SK-MEL-5 (cell line): ENCODE measurements around the gene ARID2. TPM values are rescaled to one million over a fixed set of nuclear protein-coding genes. Genes with fewer than 3 reads are reported as not detected.

Experiments
- DNase-seq: peaks from one replicate; pipeline ENCODE4 v3.0.0-alpha.2; 2016; ENCODE audit warnings: low read depth, low spot score
- in situ Hi-C: cut with HindIII; loops from 2 replicates; pipeline ENCODE4 v1.10.0; 2016; ENCODE audit warnings: low sequenced_read_pairs, high pct_unique_total_duplicates, low pct_unique_long_range_greater_than_20kb
- polyA plus RNA-seq, 2 experiments: library from polyadenylated mRNA; depleted of rRNA; stranded (reverse); fragments of >200 nt; gene quantifications; 2 replicates each; pipeline ENCODE4 v1.2.3, GENCODE V29; 2015
- total RNA-seq: library from RNA; depleted of rRNA; stranded (reverse); fragments of >200 nt; shearing (Covaris generic); gene quantifications from 2 replicates; pipeline ENCODE4 v1.2.3, GENCODE V29; 2014; rRNA removed

Gene ARID2, protein sequence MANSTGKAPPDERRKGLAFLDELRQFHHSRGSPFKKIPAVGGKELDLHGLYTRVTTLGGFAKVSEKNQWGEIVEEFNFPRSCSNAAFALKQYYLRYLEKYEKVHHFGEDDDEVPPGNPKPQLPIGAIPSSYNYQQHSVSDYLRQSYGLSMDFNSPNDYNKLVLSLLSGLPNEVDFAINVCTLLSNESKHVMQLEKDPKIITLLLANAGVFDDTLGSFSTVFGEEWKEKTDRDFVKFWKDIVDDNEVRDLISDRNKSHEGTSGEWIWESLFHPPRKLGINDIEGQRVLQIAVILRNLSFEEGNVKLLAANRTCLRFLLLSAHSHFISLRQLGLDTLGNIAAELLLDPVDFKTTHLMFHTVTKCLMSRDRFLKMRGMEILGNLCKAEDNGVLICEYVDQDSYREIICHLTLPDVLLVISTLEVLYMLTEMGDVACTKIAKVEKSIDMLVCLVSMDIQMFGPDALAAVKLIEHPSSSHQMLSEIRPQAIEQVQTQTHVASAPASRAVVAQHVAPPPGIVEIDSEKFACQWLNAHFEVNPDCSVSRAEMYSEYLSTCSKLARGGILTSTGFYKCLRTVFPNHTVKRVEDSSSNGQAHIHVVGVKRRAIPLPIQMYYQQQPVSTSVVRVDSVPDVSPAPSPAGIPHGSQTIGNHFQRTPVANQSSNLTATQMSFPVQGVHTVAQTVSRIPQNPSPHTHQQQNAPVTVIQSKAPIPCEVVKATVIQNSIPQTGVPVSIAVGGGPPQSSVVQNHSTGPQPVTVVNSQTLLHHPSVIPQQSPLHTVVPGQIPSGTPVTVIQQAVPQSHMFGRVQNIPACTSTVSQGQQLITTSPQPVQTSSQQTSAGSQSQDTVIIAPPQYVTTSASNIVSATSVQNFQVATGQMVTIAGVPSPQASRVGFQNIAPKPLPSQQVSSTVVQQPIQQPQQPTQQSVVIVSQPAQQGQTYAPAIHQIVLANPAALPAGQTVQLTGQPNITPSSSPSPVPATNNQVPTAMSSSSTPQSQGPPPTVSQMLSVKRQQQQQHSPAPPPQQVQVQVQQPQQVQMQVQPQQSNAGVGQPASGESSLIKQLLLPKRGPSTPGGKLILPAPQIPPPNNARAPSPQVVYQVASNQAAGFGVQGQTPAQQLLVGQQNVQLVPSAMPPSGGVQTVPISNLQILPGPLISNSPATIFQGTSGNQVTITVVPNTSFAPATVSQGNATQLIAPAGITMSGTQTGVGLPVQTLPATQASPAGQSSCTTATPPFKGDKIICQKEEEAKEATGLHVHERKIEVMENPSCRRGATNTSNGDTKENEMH (N-terminal part only)
- 21.9 and 26.6 TPM in 2 replicates for total RNA-seq
- polyA plus RNA-seq (2015; cell fraction: cytosol; rRNA removed) = 10.5 and 15.6 TPM in 2 replicates
- 20.7 and 22.2 TPM in 2 replicates for polyA plus RNA-seq (2015; cell fraction: nucleus; rRNA removed)

DNA sequence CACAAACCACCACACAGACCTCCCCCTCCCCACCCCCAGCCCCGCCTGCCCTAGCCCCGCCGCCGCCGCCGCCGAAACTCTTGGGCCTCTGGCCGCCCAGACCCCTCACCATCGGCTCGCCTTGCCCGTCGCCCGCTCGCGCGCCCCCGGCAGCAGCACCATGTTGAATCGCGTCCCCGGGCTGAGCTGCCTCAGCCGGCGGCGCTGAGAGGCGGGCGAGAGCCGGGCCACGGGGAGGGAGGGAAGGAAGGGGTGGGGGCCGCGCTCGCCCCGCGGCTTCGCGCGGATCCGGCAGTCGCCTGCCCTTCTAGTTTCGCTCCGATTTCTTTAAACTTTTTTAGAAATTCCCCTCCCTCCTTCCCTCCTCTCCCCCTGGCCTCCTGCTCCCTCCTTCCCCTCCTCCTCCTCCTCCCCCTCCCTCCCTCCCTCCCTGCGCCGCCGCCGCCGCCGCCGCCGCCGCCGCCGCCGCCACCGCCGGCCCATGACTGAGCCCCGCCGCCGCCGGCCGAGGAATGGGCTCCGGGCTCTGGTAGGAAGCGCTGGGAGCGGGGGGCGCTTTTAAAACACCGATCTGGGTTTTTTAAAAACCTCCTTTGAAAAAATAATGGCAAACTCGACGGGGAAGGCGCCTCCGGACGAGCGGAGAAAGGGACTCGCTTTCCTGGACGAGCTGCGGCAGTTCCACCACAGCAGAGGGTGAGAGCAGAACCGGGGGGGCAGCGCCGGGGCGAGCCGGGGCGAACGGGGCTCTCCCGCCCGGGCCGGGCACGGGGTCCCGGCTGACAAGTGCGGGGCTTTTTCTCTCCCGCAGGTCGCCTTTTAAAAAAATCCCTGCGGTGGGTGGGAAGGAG lies at the start of gene ARID2:
Gene ARID2, plus strand, starts transcription at position 474 of the 851 bp plus-strand sequence. Its CDS starts 131 bp downstream, at position 605.
- peak; percentile 67 for DNase-seq
- in situ Hi-C loops = no loop called here

DNA sequence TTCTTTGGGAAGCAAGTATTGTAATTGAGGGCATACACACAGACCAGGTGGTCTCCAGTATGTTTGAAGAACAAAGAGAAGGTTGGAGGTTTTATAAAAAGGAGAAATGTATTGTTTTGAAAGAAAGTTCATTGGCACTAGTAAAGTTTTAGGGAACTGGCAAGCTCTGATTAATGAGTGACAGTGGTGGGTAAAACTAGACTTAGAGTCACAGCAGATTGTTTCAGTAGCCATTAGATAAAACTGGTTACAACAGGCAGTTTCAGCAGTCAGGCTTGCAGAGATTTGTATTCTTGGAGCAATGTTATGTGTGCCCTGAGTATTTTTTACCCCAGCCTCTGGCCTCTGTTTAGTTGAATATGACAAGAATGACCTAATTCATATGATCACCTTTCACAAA lies 49.1 kb upstream of the ARID2 start:
- in situ Hi-C loops = no loop called here
- DNase-seq = no peak

DNA sequence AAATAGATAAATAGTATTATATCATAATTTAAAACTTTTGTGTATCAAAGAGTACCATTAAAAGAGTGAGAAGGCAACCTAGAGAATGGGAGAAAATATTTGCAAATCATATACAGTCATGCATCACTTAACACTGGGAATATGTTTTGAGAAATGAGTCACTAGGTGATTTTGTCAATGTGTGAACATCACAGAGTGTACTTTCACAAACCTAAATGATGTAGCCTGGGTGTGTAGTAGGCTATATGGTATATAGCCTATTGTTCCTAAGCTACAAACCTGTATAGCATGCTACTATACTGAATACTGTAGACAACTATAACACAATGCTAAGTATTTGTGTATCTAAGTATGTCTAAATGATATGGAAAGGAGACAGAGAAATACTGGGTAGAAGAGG lies 48.0 kb upstream of the ARID2 start:
- in situ Hi-C loops = no loop called here
- no peak for DNase-seq

DNA sequence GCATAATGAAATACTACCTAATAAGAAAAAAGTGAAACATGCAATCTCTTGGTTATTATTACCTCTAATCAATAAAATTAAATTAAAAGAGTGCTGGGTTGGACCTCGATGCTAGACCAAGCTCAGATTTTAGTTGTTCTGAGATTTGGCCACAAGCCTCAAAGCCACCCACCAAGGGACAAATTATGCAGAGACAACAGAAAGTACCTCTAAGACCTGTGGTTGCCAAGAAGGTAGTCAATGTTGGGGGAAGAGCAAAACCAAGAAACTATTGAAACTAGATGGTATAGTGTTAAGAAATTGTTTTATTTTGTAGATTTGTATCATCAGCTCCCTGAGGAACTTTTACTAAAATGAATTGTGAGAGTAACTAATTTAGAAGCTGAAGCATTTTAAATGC lies 43.8 kb upstream of the ARID2 start:
- no peak for DNase-seq
- in situ Hi-C loops = no loop called here

DNA sequence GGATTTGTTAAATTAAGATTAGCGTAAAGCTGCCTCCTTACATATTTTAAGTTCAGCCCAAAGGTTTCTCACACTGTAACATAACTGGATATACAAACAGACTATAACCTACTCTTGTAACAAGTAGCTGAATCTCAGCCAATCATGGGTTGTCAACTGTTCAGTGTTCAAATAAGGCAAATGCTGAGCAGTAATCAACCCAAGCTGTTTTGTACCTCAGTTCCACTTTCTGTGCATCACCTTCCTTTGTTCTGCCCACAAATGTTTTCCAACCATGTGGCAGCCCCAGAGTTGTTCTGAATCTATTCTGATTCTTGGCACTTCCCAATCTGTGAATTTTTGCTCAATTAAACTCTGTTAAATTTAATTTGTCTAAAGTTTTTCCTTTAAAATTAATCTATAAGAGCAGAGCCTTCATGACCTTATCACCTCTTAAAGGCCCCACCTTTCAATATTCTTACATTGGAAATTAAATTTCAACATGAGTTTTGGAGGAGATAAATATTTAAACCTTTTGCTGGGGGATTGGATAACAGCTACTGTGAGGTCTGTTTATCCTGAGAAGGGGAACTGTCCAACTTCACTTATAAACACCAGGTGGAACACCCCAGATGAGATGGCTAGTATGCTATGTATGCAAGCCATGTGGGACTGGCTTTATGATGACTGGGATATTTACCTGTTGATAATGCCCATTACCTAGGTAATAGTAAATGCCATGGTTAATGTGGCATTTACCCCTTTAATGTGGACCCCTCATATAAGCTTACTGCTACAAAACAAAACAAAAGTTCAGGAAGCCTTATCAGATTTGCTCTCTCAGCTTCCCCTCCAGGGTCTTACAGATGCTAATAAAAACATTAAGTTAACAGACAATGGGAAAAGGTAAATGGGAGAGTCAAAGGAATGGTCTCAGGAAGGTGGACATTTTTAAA lies 42.2 kb upstream of the ARID2 start:
- in situ Hi-C loops = no loop called here
- DNase-seq = no peak

DNA sequence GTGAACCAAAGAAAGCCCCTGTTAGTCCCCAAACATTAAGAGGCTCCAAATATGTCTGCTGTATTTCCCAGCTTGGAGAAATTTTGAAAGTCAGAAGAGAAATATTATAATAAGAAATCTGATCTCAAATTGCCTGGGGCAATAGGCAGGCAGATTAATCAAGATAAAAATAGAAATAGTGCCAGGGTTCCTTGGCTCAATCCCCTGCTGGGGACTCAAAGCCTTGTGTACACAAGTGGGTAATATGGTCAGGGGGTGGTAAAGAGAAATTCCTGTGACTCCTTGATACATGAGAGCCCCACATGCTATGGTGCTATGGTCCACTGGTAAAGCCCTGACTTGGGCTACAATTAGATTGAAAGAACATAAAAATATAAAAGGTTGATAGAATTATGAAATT lies 41.3 kb upstream of the ARID2 start:
- in situ Hi-C loops = no loop called here
- DNase-seq = no peak

DNA sequence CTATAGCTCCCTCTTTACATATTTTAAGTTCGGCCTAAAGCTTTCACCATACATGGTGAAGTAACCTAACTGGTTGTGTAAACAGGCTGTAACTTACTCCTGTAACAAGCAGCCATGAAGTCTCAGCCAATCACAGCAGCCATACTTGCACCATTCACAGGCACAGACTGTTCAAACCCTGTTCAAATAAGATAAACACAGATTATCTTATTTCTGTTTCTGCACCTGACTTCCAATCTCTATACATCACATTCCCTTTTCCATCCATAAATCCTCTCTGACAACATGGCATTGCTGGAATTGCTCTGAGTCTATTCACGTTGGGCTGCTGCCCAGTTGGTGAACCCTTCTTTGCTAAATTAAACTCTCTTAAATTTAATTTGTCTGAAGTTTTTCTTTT lies 34.5 kb upstream of the ARID2 start:
- in situ Hi-C loops = no loop called here
- no peak for DNase-seq

DNA sequence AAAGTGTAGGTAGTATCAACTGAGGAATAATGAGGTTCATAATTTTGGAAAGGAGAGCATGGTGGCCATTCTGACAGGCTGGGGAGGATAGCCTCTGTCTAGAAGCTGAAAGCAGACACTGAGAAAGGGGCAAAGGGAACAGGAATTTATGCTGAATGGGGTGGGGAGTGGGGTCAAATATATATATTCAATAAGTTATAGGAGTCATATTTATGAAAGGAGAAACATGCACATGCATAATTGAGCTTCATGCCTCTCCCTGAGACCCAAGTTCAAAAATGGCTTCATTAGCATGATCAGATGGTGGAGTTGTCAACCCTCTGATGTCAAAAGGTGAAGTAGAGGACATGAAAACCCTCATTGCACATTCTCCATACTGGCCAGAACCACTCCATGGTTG lies 33.9 kb upstream of the ARID2 start:
- in situ Hi-C loops = no loop called here
- DNase-seq = no peak

DNA sequence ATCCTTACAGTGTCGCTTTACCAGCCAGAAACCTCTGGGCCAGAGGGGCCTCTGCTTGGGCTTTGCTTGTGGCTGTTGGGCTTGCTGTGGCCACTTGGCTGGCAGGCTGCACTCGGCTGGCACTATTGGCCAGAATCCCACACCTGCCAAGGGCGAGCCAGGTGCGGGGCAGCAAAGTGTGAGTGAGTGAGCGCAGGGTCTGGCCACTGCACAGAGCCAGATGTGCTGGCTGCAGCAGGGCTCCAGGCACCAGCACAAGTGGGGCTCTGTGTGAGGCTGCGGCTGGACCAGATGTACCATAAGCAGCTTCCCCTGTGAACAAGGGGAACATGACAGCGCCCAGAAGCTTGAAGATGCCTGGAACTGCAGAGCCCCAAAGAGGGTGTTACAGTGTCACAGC lies 33.5 kb upstream of the ARID2 start:
- DNase-seq = no peak
- in situ Hi-C loops = no loop called here

DNA sequence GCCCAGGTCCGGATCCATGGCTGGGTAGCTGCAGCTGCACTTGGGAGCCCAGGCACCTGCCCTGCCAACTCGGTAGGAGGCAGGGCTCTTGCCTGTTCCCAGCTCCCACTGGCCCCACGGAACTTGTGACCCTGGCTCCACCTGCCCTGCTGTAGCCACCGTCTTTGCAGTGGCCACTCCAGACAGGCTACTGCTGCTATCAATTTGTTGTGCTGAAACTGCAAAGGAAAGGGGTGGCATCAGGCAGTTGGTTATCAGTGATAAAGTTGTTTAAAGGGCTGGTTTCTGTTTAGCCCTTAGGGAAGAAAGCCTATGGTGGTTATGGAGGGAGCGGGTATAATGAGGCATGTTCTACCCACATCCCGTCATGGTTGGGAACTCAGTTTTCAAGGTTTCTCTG lies 32.1 kb upstream of the ARID2 start:
- in situ Hi-C loops = no loop called here
- no peak for DNase-seq

DNA sequence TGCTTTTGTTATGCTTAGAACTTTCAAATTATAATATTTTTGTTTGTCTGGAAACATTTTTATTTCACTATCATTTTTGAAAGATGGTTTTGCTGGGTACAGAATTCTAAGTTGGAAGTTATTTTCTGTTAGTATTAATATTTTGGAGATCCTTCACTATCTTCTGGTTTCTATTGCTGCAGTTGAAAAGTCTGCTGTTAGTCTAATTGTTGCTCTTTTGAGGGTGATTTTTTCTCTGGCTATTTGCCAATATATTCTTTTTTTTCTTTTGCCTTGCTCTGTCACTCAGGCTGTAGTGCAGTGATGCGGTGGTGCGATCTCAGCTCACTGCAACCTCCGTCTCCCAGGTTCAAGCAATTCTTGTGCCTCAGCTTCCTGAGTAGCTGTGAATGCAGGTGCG lies 28.2 kb upstream of the ARID2 start:
- DNase-seq = no peak
- in situ Hi-C loops = no loop called here

DNA sequence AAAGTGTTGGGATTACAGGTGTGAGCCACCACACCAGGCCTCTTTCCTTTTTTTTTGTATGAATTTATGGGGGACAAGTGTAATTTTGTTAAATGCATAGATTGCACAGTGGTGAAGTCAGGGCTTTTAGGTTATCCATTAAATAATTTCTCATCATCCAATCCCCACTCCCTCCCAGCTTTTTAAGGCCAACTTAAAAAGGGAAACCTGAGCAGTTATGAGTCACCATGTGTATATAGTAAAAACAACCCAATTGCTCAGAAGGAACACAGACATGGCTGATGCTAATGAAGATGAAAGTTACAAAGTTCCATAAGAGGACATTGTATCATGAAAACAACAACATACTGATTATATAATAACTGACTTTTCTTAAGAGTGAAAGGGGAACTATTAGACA lies 25.6 kb upstream of the ARID2 start:
- in situ Hi-C loops = no loop called here
- DNase-seq = no peak

DNA sequence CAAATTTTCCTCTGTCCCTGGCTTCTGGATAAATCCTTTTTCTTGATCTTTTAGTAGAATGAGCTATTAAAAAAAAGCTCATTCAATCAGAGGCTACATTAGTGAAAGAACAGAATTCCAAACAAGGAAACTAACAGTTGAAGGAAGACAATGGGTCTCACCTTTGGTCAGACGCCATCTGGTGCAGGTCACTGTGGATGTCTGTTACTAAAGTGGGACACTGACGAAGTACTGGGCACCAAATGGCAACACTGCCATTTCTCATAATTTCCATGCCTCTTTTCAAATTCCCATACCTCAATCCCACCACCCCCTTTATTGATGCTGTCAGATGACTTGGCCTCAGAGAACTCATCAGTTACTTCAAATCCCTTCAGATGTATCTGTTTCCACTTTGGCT lies 24.5 kb upstream of the ARID2 start:
- in situ Hi-C loops = no loop called here
- DNase-seq = no peak

DNA sequence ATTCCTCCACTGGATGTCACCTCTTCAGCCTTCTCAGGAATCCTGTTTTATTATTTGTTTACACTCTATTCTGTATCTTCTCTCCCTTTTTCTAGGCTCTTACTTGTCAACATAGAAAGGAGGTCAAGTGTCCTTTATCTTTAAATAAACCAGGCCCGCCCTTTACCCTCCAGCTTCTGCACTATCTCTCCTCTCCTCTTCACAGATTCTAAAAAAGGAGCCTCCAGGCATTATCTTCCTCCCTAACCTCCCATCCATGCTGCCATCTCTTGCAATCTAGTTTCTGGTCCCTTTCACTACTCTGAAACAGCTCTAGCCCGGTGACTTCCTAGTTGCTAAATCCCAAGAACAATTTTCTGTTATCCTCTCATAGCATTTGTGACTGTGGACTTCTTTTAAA lies 24.1 kb upstream of the ARID2 start:
- in situ Hi-C loops = no loop called here
- DNase-seq = no peak

DNA sequence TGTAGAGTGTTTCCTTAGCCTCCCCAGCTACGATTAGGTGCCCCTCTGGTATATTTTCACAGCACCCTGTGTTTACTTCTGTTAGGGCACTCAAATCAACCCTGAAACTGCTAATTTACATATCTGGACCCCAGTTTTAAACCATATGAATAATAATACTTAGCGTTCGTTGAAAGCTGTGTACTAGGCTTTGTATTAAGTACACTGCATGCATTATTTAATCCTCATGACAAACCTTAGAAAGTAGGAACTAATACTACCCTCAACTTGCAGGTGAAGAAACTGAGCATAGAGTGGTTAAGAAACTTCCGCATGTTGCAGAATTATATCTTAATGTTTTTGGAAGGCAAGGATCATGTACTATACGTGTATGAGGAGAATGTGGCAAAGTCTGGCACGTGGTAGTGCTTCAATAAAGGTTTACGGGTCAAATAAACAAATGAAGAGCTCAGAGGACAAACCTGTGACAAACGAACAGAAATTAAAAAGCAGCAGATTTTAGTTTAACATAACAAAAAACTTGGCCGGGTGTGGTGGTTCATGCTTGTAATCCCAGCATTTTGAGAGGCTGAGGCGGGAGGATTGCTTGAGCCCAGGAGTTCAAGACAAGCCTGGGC lies 22.2 kb upstream of the ARID2 start:
- DNase-seq = no peak
- in situ Hi-C loops = no loop called here

DNA sequence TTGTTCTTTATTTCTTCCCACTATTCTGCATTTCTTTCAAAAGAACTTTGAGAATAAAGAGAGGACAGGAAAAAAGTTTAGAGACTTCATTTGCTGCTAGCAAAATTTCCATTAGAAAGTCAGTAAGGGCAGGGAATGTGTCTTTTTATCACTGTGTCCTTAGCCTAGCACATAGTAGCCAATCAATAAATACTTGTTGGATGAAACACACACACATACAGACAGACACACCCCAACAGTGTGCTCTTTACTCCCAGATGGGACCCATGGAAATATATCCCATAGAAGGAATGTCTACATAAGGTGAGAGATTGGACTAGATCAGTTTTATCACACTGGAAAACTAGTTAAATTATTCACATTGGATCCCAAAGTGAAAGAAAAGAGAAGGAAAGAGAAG lies 21.1 kb upstream of the ARID2 start:
- in situ Hi-C loops = no loop called here
- DNase-seq = no peak
